ENCODE data around the gene CALD1.

The CALD1 gene

GRCh38 chr7:134818613-134819345 lies 39.3 kb downstream of the CALD1 start:
- Histone ChIP-seq H3K27ac (ENCODE audit: low read length) (no peak overlapping the region), H3K79me2 (ENCODE audit: insufficient read depth, low read length) (no peaks in the 10 kb centered on the region), H3K4me2 (ENCODE audit: insufficient read depth, low read length) (no peak overlapping the region), H4K20me1 (ENCODE audit: insufficient read depth, low read length) (no peaks in the 10 kb centered on the region), H3K36me3 (ENCODE audit: insufficient read depth, low read length) (no peaks in the 10 kb centered on the region), H3K4me3 (ENCODE audit: low read depth in 1 of 2, low read length in 2 of 2) (no peak overlapping the region), H2AFZ (ENCODE audit: low read depth, low read length) (no peak overlapping the region), H3K27me3 (ENCODE audit: insufficient read depth, low read length, poor library complexity) (no peaks in the 10 kb centered on the region), H3K4me1 (ENCODE audit: insufficient read depth, low read length) (no peaks in the 10 kb centered on the region), H3K9me3 (ENCODE audit: insufficient read depth, low read length, severe bottlenecking) (no peaks in the 10 kb centered on the region), H3K9ac (ENCODE audit: low read depth, low read length) (no peak overlapping the region)
- ATAC-seq (ENCODE audit: insufficient read depth, low read depth) (no peak), DNase-seq (no peak)
- TF ChIP-seq CTCF (IDR thresholded peaks at IDR 0.05; ENCODE audit: borderline replicate concordance, extremely low read depth, low read length, poor library complexity, severe bottlenecking) (no peak), EZH2 (IDR thresholded peaks at IDR 0.05; ENCODE audit: borderline replicate concordance, low read depth, low read length, severe bottlenecking) (no peak)

- no peaks in the 10 kb centered on the region for H4K20me1 ChIP-seq (ENCODE audit: insufficient read depth, low read length)
- H3K36me3 ChIP-seq (ENCODE audit: insufficient read depth, low read length), result no peaks in the 10 kb centered on the region
- H3K27me3 ChIP-seq (ENCODE audit: insufficient read depth, low read length, poor library complexity), result no peaks in the 10 kb centered on the region
- no peak overlapping the region for H3K27ac ChIP-seq (ENCODE audit: low read length)
- no peak overlapping the region for H2AFZ ChIP-seq (ENCODE audit: low read depth, low read length)
- TF ChIP-seq EZH2 (IDR thresholded peaks at IDR 0.05; ENCODE audit: borderline replicate concordance, low read depth, low read length, severe bottlenecking) (no peak), CTCF (IDR thresholded peaks at IDR 0.05; ENCODE audit: borderline replicate concordance, extremely low read depth, low read length, poor library complexity, severe bottlenecking) (no peak)
- H3K4me1 ChIP-seq (ENCODE audit: insufficient read depth, low read length), result no peaks in the 10 kb centered on the region
- H3K9me3 ChIP-seq (ENCODE audit: insufficient read depth, low read length, severe bottlenecking), result no peaks in the 10 kb centered on the region
- DNase-seq (no peak), ATAC-seq (ENCODE audit: insufficient read depth, low read depth) (no peak)
- H3K4me2 ChIP-seq (ENCODE audit: insufficient read depth, low read length), result no peak overlapping the region
- no peak overlapping the region for H3K9ac ChIP-seq (ENCODE audit: low read depth, low read length)
- no peaks in the 10 kb centered on the region for H3K79me2 ChIP-seq (ENCODE audit: insufficient read depth, low read length)
- no peak overlapping the region for H3K4me3 ChIP-seq (ENCODE audit: low read depth in 1 of 2, low read length in 2 of 2)
Observed at GRCh38 chr7:134819401-134819800, 40.0 kb downstream of the CALD1 start.

- H2AFZ ChIP-seq (ENCODE audit: low read depth, low read length), result no peak overlapping the region
- H4K20me1 ChIP-seq (ENCODE audit: insufficient read depth, low read length), result no peaks in the 10 kb centered on the region
- H3K36me3 ChIP-seq (ENCODE audit: insufficient read depth, low read length), result no peaks in the 10 kb centered on the region
- TF ChIP-seq CTCF (IDR thresholded peaks at IDR 0.05; ENCODE audit: borderline replicate concordance, extremely low read depth, low read length, poor library complexity, severe bottlenecking) (no peak), EZH2 (IDR thresholded peaks at IDR 0.05; ENCODE audit: borderline replicate concordance, low read depth, low read length, severe bottlenecking) (no peak)
- H3K4me1 ChIP-seq (ENCODE audit: insufficient read depth, low read length), result no peaks in the 10 kb centered on the region
- no peaks in the 10 kb centered on the region for H3K27me3 ChIP-seq (ENCODE audit: insufficient read depth, low read length, poor library complexity)
- H3K27ac ChIP-seq (ENCODE audit: low read length), result no peak overlapping the region
- no peak overlapping the region for H3K9ac ChIP-seq (ENCODE audit: low read depth, low read length)
- no peaks in the 10 kb centered on the region for H3K79me2 ChIP-seq (ENCODE audit: insufficient read depth, low read length)
- DNase-seq (no peak), ATAC-seq (ENCODE audit: insufficient read depth, low read depth) (no peak)
- H3K4me3 ChIP-seq (ENCODE audit: low read depth in 1 of 2, low read length in 2 of 2), result no peak overlapping the region
- H3K4me2 ChIP-seq (ENCODE audit: insufficient read depth, low read length), result no peak overlapping the region
- no peaks in the 10 kb centered on the region for H3K9me3 ChIP-seq (ENCODE audit: insufficient read depth, low read length, severe bottlenecking)
Observed at GRCh38 chr7:134820295-134820694, 40.9 kb downstream of the CALD1 start.

Data from DND-41 (cell line).